Astrocyte of the spinal cord (primary cell): Measurements from ENCODE around the gene COL4A1.

ENCODE experiments used
- DNase-seq: peaks from one replicate; pipeline ENCODE4 v3.0.0; 2011; ENCODE audit warnings: low read depth, low spot score
- H3K4me3 ChIP-seq: 2 replicates; pipeline ENCODE4 v1.5.1; 2011; ENCODE audit warnings: low read depth, mild to moderate bottlenecking, low read length, moderate library complexity
- in situ Hi-C: cut with HindIII; loops from 2 replicates; pipeline ENCODE4 v1.10.0; 2017; ENCODE audit warnings: low sequenced_read_pairs
- TF ChIP-seq, protein P1 (sequence below): IDR thresholded peaks from 2 replicates; pipeline ENCODE4 v1.5.1; 2012; ENCODE audit warnings: low read depth, mild to moderate bottlenecking, low read length, inconsistent platforms

Gene COL4A1

DNA sequence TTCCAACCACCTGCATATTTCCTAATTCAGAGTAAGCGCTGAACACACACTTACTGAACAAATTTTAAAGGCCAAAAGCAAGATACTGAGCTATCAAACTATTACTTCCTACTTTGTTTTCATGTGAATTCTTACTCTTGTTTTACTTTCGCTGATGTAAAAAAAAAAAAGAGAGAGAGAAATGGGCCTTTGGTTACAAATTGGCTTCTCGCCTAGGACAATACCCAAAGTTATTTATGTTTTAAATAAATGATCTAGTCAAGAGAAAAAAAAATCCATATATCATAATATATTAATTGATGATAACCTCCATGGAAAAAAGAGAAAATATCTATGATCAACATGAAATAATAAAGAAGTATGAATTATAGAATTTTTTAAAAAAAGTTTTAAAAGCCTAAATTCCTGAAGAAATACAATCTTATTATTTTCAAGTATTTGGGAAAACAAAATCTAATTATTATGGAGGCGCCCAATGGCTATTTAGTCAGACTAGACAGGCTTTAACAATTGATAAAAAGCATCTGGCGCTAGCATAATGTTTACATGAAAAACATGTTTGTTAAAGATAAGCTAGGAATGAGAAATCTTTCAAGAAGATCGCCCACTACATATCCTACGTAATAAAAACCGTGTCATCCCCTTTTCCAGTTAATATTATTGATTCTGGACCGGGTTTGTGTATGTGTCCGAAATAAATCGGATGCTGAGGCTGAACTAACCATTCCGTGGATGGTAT, 9.0 kb downstream of the COL4A1 start:
- in situ Hi-C loops = no loop called here
- no peak overlapping the region for H3K4me3 ChIP-seq
- TF ChIP-seq, protein P1, sequence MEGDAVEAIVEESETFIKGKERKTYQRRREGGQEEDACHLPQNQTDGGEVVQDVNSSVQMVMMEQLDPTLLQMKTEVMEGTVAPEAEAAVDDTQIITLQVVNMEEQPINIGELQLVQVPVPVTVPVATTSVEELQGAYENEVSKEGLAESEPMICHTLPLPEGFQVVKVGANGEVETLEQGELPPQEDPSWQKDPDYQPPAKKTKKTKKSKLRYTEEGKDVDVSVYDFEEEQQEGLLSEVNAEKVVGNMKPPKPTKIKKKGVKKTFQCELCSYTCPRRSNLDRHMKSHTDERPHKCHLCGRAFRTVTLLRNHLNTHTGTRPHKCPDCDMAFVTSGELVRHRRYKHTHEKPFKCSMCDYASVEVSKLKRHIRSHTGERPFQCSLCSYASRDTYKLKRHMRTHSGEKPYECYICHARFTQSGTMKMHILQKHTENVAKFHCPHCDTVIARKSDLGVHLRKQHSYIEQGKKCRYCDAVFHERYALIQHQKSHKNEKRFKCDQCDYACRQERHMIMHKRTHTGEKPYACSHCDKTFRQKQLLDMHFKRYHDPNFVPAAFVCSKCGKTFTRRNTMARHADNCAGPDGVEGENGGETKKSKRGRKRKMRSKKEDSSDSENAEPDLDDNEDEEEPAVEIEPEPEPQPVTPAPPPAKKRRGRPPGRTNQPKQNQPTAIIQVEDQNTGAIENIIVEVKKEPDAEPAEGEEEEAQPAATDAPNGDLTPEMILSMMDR = no peak
- DNase-seq = no peak

DNA sequence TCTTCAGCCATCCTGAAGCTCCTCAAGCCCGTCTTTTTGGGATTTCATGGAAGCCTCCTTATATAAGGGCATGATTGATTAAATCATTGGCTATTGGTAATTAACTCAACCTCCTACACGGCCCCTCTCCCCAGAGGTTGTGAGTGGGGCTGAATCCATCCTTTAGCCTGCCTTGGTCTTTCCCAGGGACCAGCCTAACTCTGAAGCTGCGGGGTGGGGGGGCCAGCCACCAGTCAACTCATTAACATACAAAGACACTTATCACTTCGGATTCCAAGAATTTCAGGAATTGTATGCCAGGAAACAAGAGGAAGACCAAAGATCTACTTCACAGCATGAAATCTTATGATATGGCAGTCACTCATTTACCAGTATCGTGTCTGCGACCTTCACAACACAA, 9.9 kb downstream of the COL4A1 start:
- H3K4me3 ChIP-seq = no peak overlapping the region
- in situ Hi-C loops = no loop called here
- TF ChIP-seq, protein P1 = no peak
- DNase-seq = no peak

DNA sequence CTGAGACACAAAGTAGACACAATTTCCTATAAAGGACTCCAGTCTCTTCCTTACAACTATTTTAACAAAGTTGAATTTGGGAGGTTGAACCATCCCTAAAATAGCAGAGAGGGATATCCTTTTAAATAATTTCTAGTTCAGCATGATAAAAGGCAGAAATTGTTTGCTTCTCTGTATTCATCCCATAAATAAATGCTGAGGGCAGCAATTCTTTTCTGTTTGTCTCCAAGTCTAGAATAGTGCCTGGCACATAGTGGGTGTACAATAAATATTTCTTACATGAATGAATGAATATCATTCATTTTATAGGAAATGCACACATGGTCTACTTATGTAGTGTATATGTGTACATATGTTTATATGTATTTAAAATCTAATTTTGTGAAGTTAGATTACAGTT, 12.3 kb downstream of the COL4A1 start:
- no peak for DNase-seq
- in situ Hi-C loops = no loop called here
- TF ChIP-seq, protein P1 = no peak
- H3K4me3 ChIP-seq = no peak overlapping the region

DNA sequence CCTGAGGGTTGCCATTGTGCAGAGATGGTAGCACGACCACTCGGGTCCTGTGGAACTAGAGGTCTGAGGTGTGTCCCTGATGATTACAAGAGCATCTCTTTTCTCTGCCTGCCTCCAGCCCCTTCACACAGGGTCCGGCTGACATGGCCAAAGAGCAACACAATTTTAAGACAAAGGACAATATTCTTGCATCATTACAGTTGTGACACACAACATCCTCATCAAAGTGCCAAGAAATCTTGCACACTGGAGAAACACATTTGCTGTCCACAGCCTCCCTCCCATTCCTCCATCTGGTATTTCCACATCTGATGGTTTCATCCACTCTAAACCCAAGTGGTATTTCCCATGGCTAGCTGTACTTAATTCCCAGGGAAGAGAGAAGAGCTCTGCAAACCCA, 12.8 kb downstream of the COL4A1 start:
- no peak overlapping the region for H3K4me3 ChIP-seq
- DNase-seq = no peak
- TF ChIP-seq, protein P1 = no peak
- in situ Hi-C loops = no loop called here

DNA sequence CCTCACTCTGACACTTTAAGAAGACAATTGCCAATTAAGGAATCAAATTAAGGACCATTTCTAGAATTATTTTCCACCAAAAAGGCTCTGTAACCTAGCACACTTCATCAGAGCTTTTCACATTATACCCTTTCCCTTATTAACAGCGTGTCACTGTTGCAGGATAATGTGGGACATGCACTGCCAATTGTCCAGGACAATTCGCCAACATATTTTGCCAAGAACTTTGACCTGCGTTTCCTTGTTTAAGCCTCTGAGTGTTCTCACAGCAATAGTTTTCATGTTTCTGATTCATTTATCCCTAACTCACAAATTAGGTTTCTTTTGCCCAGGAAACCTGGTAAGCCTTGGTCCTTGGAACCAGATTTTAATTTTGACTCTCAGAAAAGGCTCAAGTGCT, 13.3 kb downstream of the COL4A1 start:
- no peak for DNase-seq
- in situ Hi-C loops = no loop called here
- TF ChIP-seq, protein P1 = no peak
- H3K4me3 ChIP-seq = no peak overlapping the region

DNA sequence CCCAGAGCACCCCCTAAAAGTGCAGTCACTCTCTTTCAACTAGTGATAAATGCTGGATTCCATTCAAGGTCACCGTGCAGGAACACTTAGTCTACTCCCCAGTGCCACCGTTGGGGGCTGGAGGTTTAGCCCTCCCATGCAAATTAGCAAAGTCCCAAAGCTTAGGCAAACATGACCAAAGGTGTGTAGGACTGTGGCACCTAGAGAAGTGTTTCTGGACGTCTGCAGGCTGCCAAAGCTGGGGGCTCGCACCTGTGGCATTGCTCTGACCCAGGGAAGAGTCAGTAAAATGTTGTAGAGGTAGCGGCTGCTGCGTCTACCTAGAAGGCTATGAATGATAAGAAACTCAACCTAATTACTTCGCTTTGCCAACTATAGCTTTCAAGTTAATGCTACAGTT, 13.9 kb downstream of the COL4A1 start:
- TF ChIP-seq, protein P1 = no peak
- H3K4me3 ChIP-seq = no peak overlapping the region
- in situ Hi-C loops = no loop called here
- DNase-seq = no peak
